Central memory CD8-positive, alpha-beta T cell (primary cell): ENCODE results near the gene EZH2.

Experiments used
- ATAC-seq: fragments of 150-1000 bp; cut with Tn5 transposase; replicated peaks from 2 replicates; pipeline ENCODE4 v1.10.0; 2022; ENCODE audit warnings: mild to moderate bottlenecking, moderate FRiP score, moderate number of reproducible peaks; ENCODE audit not compliant: poor library complexity, severe bottlenecking; ENCODE audit errors: extremely low read depth
- DNase-seq, 2 donors: peaks; one replicate each; pipeline ENCODE4 v3.0.0; 2021; ENCODE audit warnings: low spot score in 2 of 2
- H3K27ac Mint-ChIP-seq: one replicate; pipeline ENCODE4 v1.8.0; 2022; ENCODE audit warnings: low read depth, mild to moderate bottlenecking, moderate library complexity, mixed read lengths
- H3K27me3 Mint-ChIP-seq: one replicate; pipeline ENCODE4 v1.8.0; 2022; ENCODE audit warnings: mixed read lengths
- H3K36me3 Mint-ChIP-seq: one replicate; pipeline ENCODE4 v1.8.0; 2022; ENCODE audit warnings: mild to moderate bottlenecking, moderate library complexity, mixed read lengths; ENCODE audit not compliant: insufficient read depth
- H3K4me1 Mint-ChIP-seq: one replicate; pipeline ENCODE4 v1.8.0; 2022; ENCODE audit warnings: mixed read lengths
- H3K4me3 Mint-ChIP-seq: one replicate; pipeline ENCODE4 v1.8.0; 2022; ENCODE audit warnings: mild to moderate bottlenecking, moderate library complexity, mixed read lengths
- H3K9me3 Mint-ChIP-seq: one replicate; pipeline ENCODE4 v1.8.0; 2022; ENCODE audit warnings: mixed read lengths

EZH2 gene

GRCh38 chr7:148793590-148793989, 90.5 kb downstream of the EZH2 start:
- H3K4me1 Mint-ChIP-seq: peaks cover 5% of the 10 kb centered on the region
- no peak overlapping the region for H3K4me3 Mint-ChIP-seq
- no peaks in the 10 kb centered on the region for H3K9me3 Mint-ChIP-seq
- H3K36me3 Mint-ChIP-seq: peaks cover 59% of the 10 kb centered on the region
- no peak for ATAC-seq
- H3K27me3 Mint-ChIP-seq: no peaks in the 10 kb centered on the region
- DNase-seq: no peak
- no peak overlapping the region for H3K27ac Mint-ChIP-seq

GRCh38 chr7:148791546-148791945, 92.5 kb downstream of the EZH2 start:
- peaks cover 60% of the 10 kb centered on the region for H3K36me3 Mint-ChIP-seq
- H3K4me1 Mint-ChIP-seq: peaks cover 5% of the 10 kb centered on the region
- no peaks in the 10 kb centered on the region for H3K9me3 Mint-ChIP-seq
- no peak overlapping the region for H3K27ac Mint-ChIP-seq
- DNase-seq: no peak
- ATAC-seq: no peak
- H3K27me3 Mint-ChIP-seq: no peaks in the 10 kb centered on the region
- no peak overlapping the region for H3K4me3 Mint-ChIP-seq

- Mint-ChIP-seq H3K4me3 (no peak overlapping the region), H3K4me1 (peaks cover 2% of the 10 kb centered on the region), H3K27me3 (no peaks in the 10 kb centered on the region), H3K27ac (no peak overlapping the region), H3K36me3 (peaks cover 62% of the 10 kb centered on the region), H3K9me3 (no peaks in the 10 kb centered on the region)
- DNase-seq (no peak), ATAC-seq (no peak)
Observed at GRCh38 chr7:148790850-148791249, 93.2 kb downstream of the EZH2 start.

GRCh38 chr7:148790131-148790726, 93.9 kb downstream of the EZH2 start:
- ATAC-seq (no peak), DNase-seq (no peak)
- Mint-ChIP-seq H3K36me3 (peaks cover 62% of the 10 kb centered on the region), H3K27ac (no peak overlapping the region), H3K27me3 (no peaks in the 10 kb centered on the region), H3K4me1 (no peaks in the 10 kb centered on the region), H3K9me3 (no peaks in the 10 kb centered on the region), H3K4me3 (no peak overlapping the region)

- Mint-ChIP-seq H3K4me3 (no peak overlapping the region), H3K27ac (no peak overlapping the region), H3K27me3 (no peaks in the 10 kb centered on the region), H3K36me3 (peaks cover 60% of the 10 kb centered on the region), H3K4me1 (no peaks in the 10 kb centered on the region), H3K9me3 (no peaks in the 10 kb centered on the region)
- DNase-seq (no peak), ATAC-seq (no peak)
Observed at GRCh38 chr7:148789220-148789619, 94.9 kb downstream of the EZH2 start.

GRCh38 chr7:148787571-148788295, 96.4 kb downstream of the EZH2 start:
- no peaks in the 10 kb centered on the region for H3K27me3 Mint-ChIP-seq
- no peak for DNase-seq
- peaks cover 66% of the 10 kb centered on the region for H3K36me3 Mint-ChIP-seq
- no peak for ATAC-seq
- H3K4me3 Mint-ChIP-seq: no peak overlapping the region
- H3K27ac Mint-ChIP-seq: no peak overlapping the region
- H3K9me3 Mint-ChIP-seq: no peaks in the 10 kb centered on the region
- H3K4me1 Mint-ChIP-seq: no peaks in the 10 kb centered on the region

GRCh38 chr7:148783801-148784527, 100.1 kb downstream of the EZH2 start:
- Mint-ChIP-seq H3K4me1 (peaks cover 6% of the 10 kb centered on the region), H3K4me3 (no peak overlapping the region), H3K9me3 (no peaks in the 10 kb centered on the region), H3K27ac (no peak overlapping the region), H3K27me3 (no peaks in the 10 kb centered on the region), H3K36me3 (peaks cover 56% of the 10 kb centered on the region)
- DNase-seq (no peak), ATAC-seq (no peak)

- Mint-ChIP-seq H3K36me3 (peaks cover 54% of the 10 kb centered on the region), H3K4me1 (peaks cover 13% of the 10 kb centered on the region), H3K9me3 (no peaks in the 10 kb centered on the region), H3K27ac (no peak overlapping the region), H3K4me3 (no peak overlapping the region), H3K27me3 (no peaks in the 10 kb centered on the region)
- no peak for ATAC-seq
- DNase-seq: no peak
Observed at GRCh38 chr7:148782757-148783456, 101.2 kb downstream of the EZH2 start.

- Mint-ChIP-seq H3K36me3 (peaks cover 21% of the 10 kb centered on the region), H3K4me3 (no peak overlapping the region), H3K27me3 (no peaks in the 10 kb centered on the region), H3K27ac (peak overlapping the region; percentile 80), H3K9me3 (no peaks in the 10 kb centered on the region), H3K4me1 (peaks cover 51% of the 10 kb centered on the region)
- no peak for DNase-seq
- ATAC-seq: no peak
Observed at GRCh38 chr7:148774471-148774870, 109.6 kb downstream of the EZH2 start.

- H3K27ac Mint-ChIP-seq: peak overlapping the region; percentile 80
- peak in 1 of 2 donors; percentile 31 for DNase-seq
- peak; percentile 98 for ATAC-seq
- H3K4me1 Mint-ChIP-seq: peaks cover 40% of the 10 kb centered on the region
- no peaks in the 10 kb centered on the region for H3K9me3 Mint-ChIP-seq
- H3K4me3 Mint-ChIP-seq: peak overlapping the region; percentile 63
- H3K27me3 Mint-ChIP-seq: no peaks in the 10 kb centered on the region
- peaks cover 27% of the 10 kb centered on the region for H3K36me3 Mint-ChIP-seq
Observed at GRCh38 chr7:148773334-148773733, 110.8 kb downstream of the EZH2 start.

- Mint-ChIP-seq H3K27ac (peak overlapping the region; percentile 80), H3K9me3 (no peaks in the 10 kb centered on the region), H3K27me3 (no peaks in the 10 kb centered on the region), H3K4me1 (peaks cover 38% of the 10 kb centered on the region), H3K36me3 (peaks cover 35% of the 10 kb centered on the region), H3K4me3 (peak overlapping the region; percentile 63)
- ATAC-seq (peak; percentile 29), DNase-seq (no peak)
Observed at GRCh38 chr7:148772297-148773089, 111.6 kb downstream of the EZH2 start.

GRCh38 chr7:148770004-148770403, 114.1 kb downstream of the EZH2 start:
- Mint-ChIP-seq H3K4me3 (no peak overlapping the region), H3K27me3 (no peaks in the 10 kb centered on the region), H3K4me1 (peaks cover 27% of the 10 kb centered on the region), H3K9me3 (no peaks in the 10 kb centered on the region), H3K27ac (no peak overlapping the region), H3K36me3 (peaks cover 32% of the 10 kb centered on the region)
- ATAC-seq (no peak), DNase-seq (no peak)
